Mesothelial cell of epicardium (in vitro differentiated cells): ENCODE measurements around the gene PECR. TPM values are rescaled to one million over a fixed set of nuclear protein-coding genes. Genes with fewer than 3 reads are reported as not detected.
"Not testable (repeated sequence)": the region's sequence is repeated elsewhere in the genome, so short reads cannot be mapped to it uniquely, and the experiment has no call there.

ENCODE experiments used
- DNase-seq, 2 experiments: peaks; one replicate each; pipeline ENCODE4 v3.0.0; 2021; ENCODE audit warnings: low spot score in 2 of 2; ENCODE audit not compliant: unreplicated experiment in 2 of 2
- H3K27ac Mint-ChIP-seq: 2 replicates; pipeline ENCODE4 v1.8.0; 2021; ENCODE audit warnings: mixed read lengths
- H3K27me3 Mint-ChIP-seq: 2 replicates; pipeline ENCODE4 v1.8.0; 2021; ENCODE audit warnings: low read depth, mixed read lengths
- H3K36me3 Mint-ChIP-seq: 2 replicates; pipeline ENCODE4 v1.8.0; 2021; ENCODE audit warnings: mixed read lengths
- H3K4me1 Mint-ChIP-seq: 2 replicates; pipeline ENCODE4 v1.8.0; 2021; ENCODE audit warnings: mixed read lengths
- H3K4me3 Mint-ChIP-seq: 2 replicates; pipeline ENCODE4 v1.8.0; 2021; ENCODE audit warnings: mild to moderate bottlenecking, moderate library complexity, mixed read lengths
- H3K9me3 Mint-ChIP-seq: 2 replicates; pipeline ENCODE4 v1.8.0; 2021; ENCODE audit warnings: mixed read lengths
- total RNA-seq: library from RNA; stranded (reverse); gene quantifications from 3 replicates; pipeline ENCODE4 v1.2.1, GENCODE V29; 2021
- TF ChIP-seq, protein P1 (sequence below): fragments of 200-600 bp; sonication (generic); IDR thresholded peaks from one replicate; pipeline ENCODE4 v1.5.0; 2021; ENCODE audit warnings: antibody characterized with exemption; ENCODE audit not compliant: unreplicated experiment

PECR gene
- total RNA-seq, 1 donor from 2014 or later = 9.3 TPM

GRCh38 chr2:216082805-216083204 lies 1.2 kb upstream of the PECR start:
- Mint-ChIP-seq H3K27me3 (peaks cover 6% of the 10 kb centered on the region), H3K27ac (no peak overlapping the region), H3K9me3 (no peaks in the 10 kb centered on the region), H3K4me1 (peaks cover 22% of the 10 kb centered on the region), H3K4me3 (peak overlapping the region; percentile 73), H3K36me3 (no peaks in the 10 kb centered on the region)
- no peak for DNase-seq
- TF ChIP-seq, protein P1, sequence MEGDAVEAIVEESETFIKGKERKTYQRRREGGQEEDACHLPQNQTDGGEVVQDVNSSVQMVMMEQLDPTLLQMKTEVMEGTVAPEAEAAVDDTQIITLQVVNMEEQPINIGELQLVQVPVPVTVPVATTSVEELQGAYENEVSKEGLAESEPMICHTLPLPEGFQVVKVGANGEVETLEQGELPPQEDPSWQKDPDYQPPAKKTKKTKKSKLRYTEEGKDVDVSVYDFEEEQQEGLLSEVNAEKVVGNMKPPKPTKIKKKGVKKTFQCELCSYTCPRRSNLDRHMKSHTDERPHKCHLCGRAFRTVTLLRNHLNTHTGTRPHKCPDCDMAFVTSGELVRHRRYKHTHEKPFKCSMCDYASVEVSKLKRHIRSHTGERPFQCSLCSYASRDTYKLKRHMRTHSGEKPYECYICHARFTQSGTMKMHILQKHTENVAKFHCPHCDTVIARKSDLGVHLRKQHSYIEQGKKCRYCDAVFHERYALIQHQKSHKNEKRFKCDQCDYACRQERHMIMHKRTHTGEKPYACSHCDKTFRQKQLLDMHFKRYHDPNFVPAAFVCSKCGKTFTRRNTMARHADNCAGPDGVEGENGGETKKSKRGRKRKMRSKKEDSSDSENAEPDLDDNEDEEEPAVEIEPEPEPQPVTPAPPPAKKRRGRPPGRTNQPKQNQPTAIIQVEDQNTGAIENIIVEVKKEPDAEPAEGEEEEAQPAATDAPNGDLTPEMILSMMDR = no peak

DNA sequence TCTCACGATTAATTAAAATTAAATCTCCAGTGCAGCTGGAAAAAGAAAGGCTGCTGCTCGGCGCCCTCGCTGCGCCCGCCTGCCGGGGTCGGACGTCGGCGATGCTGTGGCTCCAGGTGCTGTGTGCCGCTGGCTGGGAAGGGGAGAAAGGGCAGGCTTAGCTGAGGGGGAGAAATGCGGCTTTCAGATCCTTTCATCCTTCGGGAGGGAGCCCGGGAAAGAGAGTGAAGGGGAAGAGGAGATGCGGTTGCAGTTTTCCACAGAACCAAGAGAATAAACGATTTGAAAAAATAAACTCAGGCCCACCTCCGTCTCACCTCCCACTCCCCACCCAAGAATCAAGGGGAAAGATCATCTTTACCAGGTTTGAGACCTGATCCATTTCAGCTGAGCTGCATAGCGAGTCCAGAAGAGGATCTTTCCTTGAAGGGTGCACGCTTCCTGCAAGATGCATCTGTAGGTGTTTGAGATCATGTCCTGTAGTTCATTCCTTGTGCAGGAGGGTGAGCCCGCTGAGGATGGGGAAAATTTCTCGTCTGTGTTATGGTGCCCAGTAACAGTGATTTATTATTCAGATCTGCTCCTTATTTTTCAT lies 605 bp upstream of the PECR start:
- TF ChIP-seq, protein P1 = no peak

DNA sequence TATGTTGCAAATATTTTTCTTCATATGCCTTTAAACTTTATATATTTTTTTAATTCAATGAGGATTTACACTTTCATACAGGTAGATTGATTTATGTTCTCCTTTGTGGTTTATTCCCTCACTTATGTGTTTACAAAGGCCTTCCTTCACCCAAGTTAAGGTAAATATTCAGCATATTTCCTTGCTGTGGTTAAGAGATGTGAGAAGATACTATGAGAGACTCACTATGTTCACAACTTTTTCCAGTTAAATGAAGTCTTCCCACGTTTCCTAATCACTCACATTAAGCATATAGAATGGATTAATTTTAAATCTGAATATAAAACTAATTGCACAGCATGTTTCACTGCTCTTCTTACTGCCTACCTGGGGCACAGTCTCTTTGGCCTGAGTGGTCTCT lies 597 bp downstream of the PECR start:
- Mint-ChIP-seq H3K9me3 (no peaks in the 10 kb centered on the region), H3K36me3 (no peaks in the 10 kb centered on the region), H3K4me1 (peaks cover 22% of the 10 kb centered on the region), H3K4me3 (peak overlapping the region; percentile 73), H3K27ac (peak overlapping the region; percentile 28), H3K27me3 (peaks cover 6% of the 10 kb centered on the region)
- no peak for DNase-seq
- TF ChIP-seq, protein P1 = no peak

More for the DNA sequence above, 605 bp upstream of the PECR start:
- peak in 1 of 2 experiments; percentile 48 for DNase-seq
- H3K27ac Mint-ChIP-seq = peak overlapping the region; percentile 67
- no peaks in the 10 kb centered on the region for H3K36me3 Mint-ChIP-seq
- peaks cover 6% of the 10 kb centered on the region for H3K27me3 Mint-ChIP-seq
- H3K4me1 Mint-ChIP-seq = peaks cover 22% of the 10 kb centered on the region
- H3K9me3 Mint-ChIP-seq = no peaks in the 10 kb centered on the region
- peak overlapping the region; percentile 73 for H3K4me3 Mint-ChIP-seq

DNA sequence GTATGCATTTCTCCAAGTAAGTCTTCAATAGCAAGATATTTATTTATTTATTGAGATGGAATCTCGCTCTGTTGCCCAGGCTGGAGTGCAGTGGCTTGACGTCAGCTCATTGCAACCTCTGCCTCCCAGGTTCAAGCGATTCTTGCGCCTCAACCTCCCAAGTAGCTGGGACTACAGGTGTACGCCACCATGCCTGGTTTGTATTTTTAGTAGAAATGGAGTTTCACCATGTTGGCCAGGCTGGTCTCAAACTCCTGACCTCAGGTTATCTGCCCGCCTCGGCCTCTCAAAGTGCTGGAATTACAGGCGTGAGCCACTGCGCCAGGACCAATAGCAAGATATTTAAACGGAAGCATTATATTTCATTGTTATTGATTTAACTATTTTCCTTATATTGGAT lies 1.6 kb downstream of the PECR start:
- H3K4me1 Mint-ChIP-seq = peaks cover 22% of the 10 kb centered on the region
- H3K27ac Mint-ChIP-seq, DNase-seq, H3K36me3 Mint-ChIP-seq, H3K27me3 Mint-ChIP-seq, H3K4me3 Mint-ChIP-seq, H3K9me3 Mint-ChIP-seq: not testable (repeated sequence)

DNA sequence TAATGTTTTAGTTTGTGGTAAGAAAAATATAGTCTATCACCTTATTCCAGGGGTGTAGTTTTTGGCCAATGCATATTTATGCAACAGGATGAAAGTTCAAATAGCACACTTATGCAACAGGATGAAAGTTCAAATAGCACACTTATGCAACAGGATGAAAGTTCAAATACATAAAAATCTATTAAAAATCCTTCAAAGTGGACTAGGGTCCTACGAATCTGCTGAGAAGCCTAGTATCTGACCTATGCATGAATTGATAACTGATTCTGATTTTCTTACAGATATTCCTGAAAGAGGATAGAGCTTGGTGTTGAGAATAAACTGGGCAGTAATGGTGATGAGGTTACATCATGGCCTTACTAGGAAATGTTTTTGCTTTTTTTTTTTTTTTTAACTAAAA lies 2.8 kb downstream of the PECR start:
- H3K4me3 Mint-ChIP-seq = no peak overlapping the region
- no peak for DNase-seq
- TF ChIP-seq, protein P1 = no peak

GRCh38 chr2:216075510-216076485 lies 5.8 kb downstream of the PECR start:
- H3K4me3 Mint-ChIP-seq = no peak overlapping the region
- H3K36me3 Mint-ChIP-seq = no peaks in the 10 kb centered on the region
- no peak overlapping the region for H3K27ac Mint-ChIP-seq
- H3K27me3 Mint-ChIP-seq = no peaks in the 10 kb centered on the region
- no peaks in the 10 kb centered on the region for H3K9me3 Mint-ChIP-seq
- TF ChIP-seq, protein P1 = no peak
- no peak for DNase-seq
- H3K4me1 Mint-ChIP-seq = no peaks in the 10 kb centered on the region

More for the DNA sequence above, 2.8 kb downstream of the PECR start:
- H3K36me3 Mint-ChIP-seq = no peaks in the 10 kb centered on the region
- peaks cover 6% of the 10 kb centered on the region for H3K27me3 Mint-ChIP-seq
- peaks cover 19% of the 10 kb centered on the region for H3K4me1 Mint-ChIP-seq
- no peak overlapping the region for H3K27ac Mint-ChIP-seq
- H3K9me3 Mint-ChIP-seq = no peaks in the 10 kb centered on the region
